Measurements from ENCODE around the gene GRK3. TPM values are rescaled to one million over a fixed set of nuclear protein-coding genes. Genes with fewer than 3 reads are reported as not detected.
"Not testable (repeated sequence)": the region's sequence is repeated elsewhere in the genome, so short reads cannot be mapped to it uniquely, and the experiment has no call there.

The GRK3 gene
- total RNA-seq, 1 experiment from 2014 or later = 0.37 TPM

DNA sequence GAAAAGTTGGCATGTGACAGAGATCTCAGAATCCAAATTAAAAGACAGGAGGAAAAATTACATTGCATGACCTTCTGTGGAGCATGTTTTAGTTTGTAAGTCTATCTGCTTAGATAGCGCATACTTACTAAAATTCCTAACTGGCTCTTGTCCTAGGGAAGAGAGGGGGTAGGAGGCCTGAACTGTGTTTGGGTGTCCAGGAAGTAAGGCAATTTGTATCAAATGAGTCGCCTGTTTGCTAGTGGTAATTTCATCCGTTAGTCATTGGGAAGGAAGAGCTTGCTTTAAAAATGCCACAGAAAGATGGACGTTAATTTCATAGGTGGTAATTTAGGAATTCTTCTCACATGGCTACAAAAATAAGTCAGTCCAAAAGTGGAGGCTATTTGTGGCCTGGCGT lies 18.5 kb downstream of the GRK3 start:
- CTCF ChIA-PET = no interaction called here
- Histone ChIP-seq H4K20me1 (ENCODE audit: insufficient read depth) (no peaks in the 10 kb centered on the region), H3F3A (ENCODE audit: insufficient read depth, low read depth) (no peaks in the 10 kb centered on the region), H2AFZ (no peak overlapping the region), H3K79me2 (ENCODE audit: low read depth) (no peaks in the 10 kb centered on the region), H3K27me3 (ENCODE audit: insufficient read depth, low read depth) (no peaks in the 10 kb centered on the region), H3K9me2 (ENCODE audit: insufficient read depth) (no peaks in the 10 kb centered on the region), H3K36me3 (ENCODE audit: low read depth) (no peaks in the 10 kb centered on the region), H3K4me2 (no peak overlapping the region), H3K9me3 (ENCODE audit: insufficient read depth, low read depth) (no peaks in the 10 kb centered on the region), H3K4me3 (no peak overlapping the region), H3K27ac (no peak overlapping the region), H3K4me1 (replicated peaks; ENCODE audit: insufficient read depth) (no peaks in the 10 kb centered on the region)
- intact Hi-C loops (cut with micrococcal nuclease; ENCODE audit: unreplicated experiment) = no loop called here
- BruUV-seq (replicated peaks) = no TSS peak
- DNase-seq = no peak
- TF ChIP-seq EZH2 (IDR thresholded peaks at IDR 0.05; ENCODE audit: low read depth) = no peak
- TF ChIP-seq, protein P1, sequence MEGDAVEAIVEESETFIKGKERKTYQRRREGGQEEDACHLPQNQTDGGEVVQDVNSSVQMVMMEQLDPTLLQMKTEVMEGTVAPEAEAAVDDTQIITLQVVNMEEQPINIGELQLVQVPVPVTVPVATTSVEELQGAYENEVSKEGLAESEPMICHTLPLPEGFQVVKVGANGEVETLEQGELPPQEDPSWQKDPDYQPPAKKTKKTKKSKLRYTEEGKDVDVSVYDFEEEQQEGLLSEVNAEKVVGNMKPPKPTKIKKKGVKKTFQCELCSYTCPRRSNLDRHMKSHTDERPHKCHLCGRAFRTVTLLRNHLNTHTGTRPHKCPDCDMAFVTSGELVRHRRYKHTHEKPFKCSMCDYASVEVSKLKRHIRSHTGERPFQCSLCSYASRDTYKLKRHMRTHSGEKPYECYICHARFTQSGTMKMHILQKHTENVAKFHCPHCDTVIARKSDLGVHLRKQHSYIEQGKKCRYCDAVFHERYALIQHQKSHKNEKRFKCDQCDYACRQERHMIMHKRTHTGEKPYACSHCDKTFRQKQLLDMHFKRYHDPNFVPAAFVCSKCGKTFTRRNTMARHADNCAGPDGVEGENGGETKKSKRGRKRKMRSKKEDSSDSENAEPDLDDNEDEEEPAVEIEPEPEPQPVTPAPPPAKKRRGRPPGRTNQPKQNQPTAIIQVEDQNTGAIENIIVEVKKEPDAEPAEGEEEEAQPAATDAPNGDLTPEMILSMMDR (conservative IDR thresholded peaks at IDR 0.05) = no peak
- POLR2A ChIA-PET (ENCODE audit: unreplicated experiment) = no interaction called here

DNA sequence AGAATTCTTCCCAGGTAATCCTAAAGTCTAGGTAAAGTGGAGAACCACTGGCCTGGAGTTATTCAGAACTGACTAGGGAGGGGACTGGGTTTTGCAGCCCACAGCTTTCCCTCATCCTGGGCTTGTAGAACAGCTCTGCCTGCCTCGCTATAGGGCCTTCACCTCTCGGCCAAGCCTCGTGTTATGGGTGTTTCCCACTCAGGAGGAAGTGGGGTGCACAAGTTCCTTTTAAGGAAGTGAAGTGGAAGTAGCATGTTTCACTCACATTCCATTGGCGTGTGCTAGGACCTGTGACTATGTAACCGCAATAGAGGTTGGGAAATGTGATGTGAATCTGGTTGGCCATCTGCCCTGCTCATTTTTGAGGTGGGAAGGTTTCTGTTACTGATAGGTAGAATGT lies 20.5 kb downstream of the GRK3 start:
- H3F3A ChIP-seq (ENCODE audit: insufficient read depth, low read depth); H3K27me3 ChIP-seq (ENCODE audit: insufficient read depth, low read depth); H3K79me2 ChIP-seq (ENCODE audit: low read depth); DNase-seq; intact Hi-C loops (cut with micrococcal nuclease; ENCODE audit: unreplicated experiment); H2AFZ ChIP-seq; H3K36me3 ChIP-seq (ENCODE audit: low read depth); H3K9me2 ChIP-seq (ENCODE audit: insufficient read depth); POLR2A ChIA-PET (ENCODE audit: unreplicated experiment); H3K4me3 ChIP-seq; H3K9me3 ChIP-seq (ENCODE audit: insufficient read depth, low read depth); H3K27ac ChIP-seq; H4K20me1 ChIP-seq (ENCODE audit: insufficient read depth); BruUV-seq (replicated peaks); H3K4me2 ChIP-seq; H3K4me1 ChIP-seq (replicated peaks; ENCODE audit: insufficient read depth); CTCF ChIA-PET: not testable (repeated sequence)

DNA sequence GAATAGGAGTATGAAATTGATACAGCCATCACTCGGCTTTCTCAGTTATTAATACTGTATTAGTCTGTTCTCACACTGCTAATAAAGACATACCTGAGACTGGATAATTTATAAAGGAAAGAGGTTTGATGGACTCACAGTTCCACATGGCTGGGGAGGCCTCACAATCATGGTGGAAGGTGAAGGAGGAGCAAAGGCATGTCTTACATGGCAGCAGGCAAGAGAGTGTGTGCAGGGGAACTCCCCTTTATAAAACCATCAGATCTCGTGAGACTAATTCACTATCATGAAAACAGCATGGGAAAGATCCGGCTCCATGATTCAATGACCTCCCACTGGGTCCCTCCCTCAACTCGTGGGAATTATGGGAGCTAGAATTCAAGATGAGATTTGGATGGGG lies 25.2 kb downstream of the GRK3 start:
- H4K20me1 ChIP-seq (ENCODE audit: insufficient read depth); H3K79me2 ChIP-seq (ENCODE audit: low read depth); H3K4me1 ChIP-seq (replicated peaks; ENCODE audit: insufficient read depth); H3K9me3 ChIP-seq (ENCODE audit: insufficient read depth, low read depth); CTCF ChIA-PET; H2AFZ ChIP-seq; H3F3A ChIP-seq (ENCODE audit: insufficient read depth, low read depth); H3K4me3 ChIP-seq; POLR2A ChIA-PET (ENCODE audit: unreplicated experiment); H3K27ac ChIP-seq; BruUV-seq (replicated peaks); DNase-seq; H3K9me2 ChIP-seq (ENCODE audit: insufficient read depth); H3K27me3 ChIP-seq (ENCODE audit: insufficient read depth, low read depth); H3K36me3 ChIP-seq (ENCODE audit: low read depth); H3K4me2 ChIP-seq; intact Hi-C loops (cut with micrococcal nuclease; ENCODE audit: unreplicated experiment): not testable (repeated sequence)

DNA sequence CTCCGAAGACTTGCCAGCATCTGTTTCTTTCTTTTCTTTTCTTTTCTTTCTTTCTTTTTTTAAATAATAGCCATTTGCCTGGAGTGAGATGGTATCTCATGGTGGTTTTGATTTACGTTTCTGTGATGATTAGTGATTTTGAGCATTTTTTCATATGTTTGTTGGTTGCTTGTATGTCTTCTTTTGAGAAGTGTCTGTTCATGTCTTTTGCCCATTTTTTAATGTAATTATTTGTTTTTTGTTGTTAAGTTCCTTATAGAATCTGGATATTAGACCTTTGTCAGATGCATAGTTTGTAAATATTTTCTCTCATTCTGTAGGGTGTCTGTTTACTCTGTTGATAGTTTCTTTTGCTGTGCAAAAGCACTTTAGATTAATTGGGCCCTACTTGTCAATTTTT lies 28.8 kb downstream of the GRK3 start:
- H3F3A ChIP-seq (ENCODE audit: insufficient read depth, low read depth); intact Hi-C loops (cut with micrococcal nuclease; ENCODE audit: unreplicated experiment); H3K4me2 ChIP-seq; H3K4me1 ChIP-seq (replicated peaks; ENCODE audit: insufficient read depth); POLR2A ChIA-PET (ENCODE audit: unreplicated experiment); H3K9me2 ChIP-seq (ENCODE audit: insufficient read depth); H4K20me1 ChIP-seq (ENCODE audit: insufficient read depth); H3K4me3 ChIP-seq; H3K79me2 ChIP-seq (ENCODE audit: low read depth); H3K27ac ChIP-seq; H3K27me3 ChIP-seq (ENCODE audit: insufficient read depth, low read depth); CTCF ChIA-PET; H3K9me3 ChIP-seq (ENCODE audit: insufficient read depth, low read depth); H2AFZ ChIP-seq; DNase-seq; BruUV-seq (replicated peaks); H3K36me3 ChIP-seq (ENCODE audit: low read depth): not testable (repeated sequence)

DNA sequence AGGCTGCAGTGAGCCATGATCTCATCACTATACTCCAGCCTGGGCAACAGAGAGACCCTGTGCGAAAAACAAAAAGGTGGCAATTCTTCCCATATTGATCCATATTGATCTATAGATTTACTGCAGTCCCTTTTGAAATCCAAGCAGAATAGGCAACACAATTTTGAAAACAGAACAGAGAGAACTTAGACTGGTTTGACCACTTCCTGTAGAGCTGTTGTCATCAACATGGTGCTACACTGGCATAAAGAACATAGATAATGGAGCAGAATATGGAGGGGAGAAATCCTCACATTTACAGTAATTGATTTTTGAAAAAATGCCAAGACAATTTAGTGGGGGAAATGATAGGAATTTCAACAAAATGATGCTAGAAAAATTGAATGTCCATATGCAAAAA lies 34.1 kb downstream of the GRK3 start:
- Histone ChIP-seq H3F3A (ENCODE audit: insufficient read depth, low read depth) (no peaks in the 10 kb centered on the region), H3K4me3 (no peak overlapping the region), H3K79me2 (ENCODE audit: low read depth) (no peaks in the 10 kb centered on the region), H3K4me2 (no peak overlapping the region), H2AFZ (no peak overlapping the region), H3K36me3 (ENCODE audit: low read depth) (no peaks in the 10 kb centered on the region), H3K9me3 (ENCODE audit: insufficient read depth, low read depth) (no peaks in the 10 kb centered on the region), H3K27ac (no peak overlapping the region), H4K20me1 (ENCODE audit: insufficient read depth) (no peaks in the 10 kb centered on the region), H3K4me1 (replicated peaks; ENCODE audit: insufficient read depth) (no peaks in the 10 kb centered on the region), H3K9me2 (ENCODE audit: insufficient read depth) (no peaks in the 10 kb centered on the region), H3K27me3 (ENCODE audit: insufficient read depth, low read depth) (no peaks in the 10 kb centered on the region; the same call in 1 of the 2 replicates)
- ChIA-PET POLR2A (ENCODE audit: unreplicated experiment) (no interaction called here), CTCF (no interaction called here)
- no TSS peak for BruUV-seq (replicated peaks)
- TF ChIP-seq, protein P1 (conservative IDR thresholded peaks at IDR 0.05) = no peak
- no peak for TF ChIP-seq EZH2 (IDR thresholded peaks at IDR 0.05; ENCODE audit: low read depth)
- no peak for DNase-seq
- intact Hi-C loops (cut with micrococcal nuclease; ENCODE audit: unreplicated experiment) = no loop called here
